ENCODE data around the gene MCTP2.
"Not testable (repeated sequence)": the region's sequence is repeated elsewhere in the genome, so short reads cannot be mapped to it uniquely, and the experiment has no call there.

Gene MCTP2

DNA sequence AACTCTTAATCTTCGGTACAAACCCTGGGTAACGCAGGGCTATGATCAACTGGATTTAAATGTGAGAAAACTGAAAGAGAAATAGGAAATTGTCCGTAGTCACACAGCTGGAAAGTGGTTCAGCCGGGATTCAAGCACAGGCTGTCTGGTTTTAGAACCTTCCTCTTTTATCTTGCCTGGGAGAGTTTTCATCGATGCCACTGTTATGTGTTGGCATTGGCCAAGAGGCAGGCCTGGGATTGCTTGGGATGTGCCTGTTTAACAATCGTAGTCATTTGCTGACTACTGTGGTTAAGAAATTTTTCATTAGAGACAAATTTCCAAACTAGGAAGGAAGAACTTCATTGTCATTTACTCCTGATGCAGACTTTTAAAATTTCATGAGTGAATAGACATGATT is 4.3 kb downstream of the MCTP2 start:
- no peak for DNase-seq

DNA sequence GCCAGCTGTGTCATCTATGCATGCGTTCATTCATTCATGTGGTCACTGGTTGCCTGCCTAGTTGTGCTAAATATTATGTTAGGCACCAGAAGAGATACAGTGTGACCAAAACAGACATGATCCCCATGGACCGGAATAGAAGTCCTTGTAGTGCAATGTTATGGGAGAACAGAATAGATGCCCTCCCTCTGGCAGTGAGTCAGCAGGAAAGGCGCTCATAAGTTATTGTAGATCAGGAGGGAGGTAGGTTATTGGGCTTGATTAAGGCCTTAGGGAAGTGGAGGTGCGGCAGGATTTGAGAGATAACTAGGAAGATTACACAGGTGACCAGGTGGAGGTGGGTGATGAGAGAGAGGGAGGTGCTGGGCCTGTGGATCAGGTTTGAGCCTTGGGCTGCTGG is 5.2 kb downstream of the MCTP2 start:
- no peak for DNase-seq

DNA sequence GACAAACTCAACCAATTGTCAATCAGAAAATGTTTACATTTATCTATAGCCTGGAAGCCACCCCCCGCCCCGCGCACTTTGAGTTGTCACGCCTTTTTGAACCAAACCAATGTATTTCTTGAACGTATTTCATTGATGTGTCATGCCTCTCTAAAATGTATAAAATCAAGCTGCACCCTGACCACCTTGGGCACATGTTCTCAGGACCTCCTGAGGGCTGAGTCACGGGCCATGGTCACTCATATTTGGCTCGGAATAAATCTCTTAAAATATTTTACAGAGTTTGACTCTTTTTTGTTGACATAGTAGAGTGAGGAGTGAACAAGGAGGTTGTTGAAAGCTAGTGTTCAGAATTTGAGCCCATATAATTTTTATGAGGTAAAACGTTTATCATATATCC is 6.5 kb downstream of the MCTP2 start:
- no peak for DNase-seq

DNA sequence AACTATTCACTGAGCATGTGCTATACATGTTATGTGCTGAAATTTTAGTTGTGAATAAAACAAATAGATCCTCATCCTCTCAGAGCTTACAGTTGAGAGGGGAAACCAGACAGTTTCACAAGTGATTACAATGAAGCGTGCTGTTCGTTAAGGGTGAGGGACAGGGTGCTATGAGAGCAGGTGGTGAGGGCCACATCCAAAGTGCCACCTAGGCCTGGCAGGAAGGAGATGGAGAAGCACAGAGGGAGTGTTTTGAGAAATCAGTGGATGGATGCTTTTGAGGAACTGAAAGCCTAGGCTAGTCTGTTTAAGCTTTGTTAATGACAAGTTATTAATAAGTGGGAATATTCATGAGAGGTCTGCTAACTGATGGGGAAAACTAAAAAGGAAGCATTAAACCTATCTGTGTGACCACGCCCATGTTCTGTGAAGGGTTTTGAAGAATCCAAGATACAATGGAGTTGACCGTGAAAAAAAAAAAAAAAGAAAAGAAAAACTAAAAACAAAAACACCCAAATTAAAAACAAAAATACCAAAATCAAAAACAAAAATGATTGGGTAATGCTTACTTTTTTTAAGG is 7.3 kb downstream of the MCTP2 start:
- peak; percentile 41 for DNase-seq

DNA sequence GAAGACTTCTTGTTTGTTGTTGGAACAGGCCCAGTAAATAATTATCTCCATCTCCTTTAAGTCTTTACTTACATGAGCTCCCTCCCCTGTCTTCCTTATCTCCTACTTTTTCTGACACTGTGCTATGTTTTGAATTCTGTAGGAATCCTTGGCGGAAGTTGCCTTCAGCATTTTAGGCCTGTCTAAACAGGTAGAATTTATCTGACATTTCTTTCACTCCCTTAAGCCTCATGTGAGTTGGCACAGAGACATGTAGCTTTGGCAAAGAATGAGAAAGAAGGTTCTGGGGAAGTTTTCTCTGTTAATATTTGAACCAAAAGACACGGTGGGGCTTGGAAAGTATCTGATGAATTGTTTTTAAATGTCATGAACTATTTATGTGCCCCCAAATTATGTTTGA is 8.1 kb downstream of the MCTP2 start:
- DNase-seq = no peak

DNA sequence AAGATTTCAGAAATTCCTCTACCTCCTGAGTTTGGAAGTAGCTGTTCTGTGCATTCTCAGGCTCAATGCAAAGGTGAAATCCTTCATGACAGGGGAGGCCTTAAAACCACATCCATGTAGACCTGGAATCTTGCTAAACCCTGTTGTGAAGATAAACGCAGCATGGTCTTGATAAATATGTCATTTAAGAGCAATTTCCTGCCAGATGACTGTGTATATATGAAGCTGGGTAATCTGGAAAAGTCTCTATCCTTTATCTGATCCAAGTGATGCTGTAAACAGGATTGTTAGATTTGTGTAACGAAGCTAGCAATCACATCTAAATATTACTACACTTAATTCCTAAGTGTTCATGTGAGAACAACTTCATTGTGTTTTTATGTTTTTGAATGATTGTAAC is 9.1 kb downstream of the MCTP2 start:
- DNase-seq = no peak

DNA sequence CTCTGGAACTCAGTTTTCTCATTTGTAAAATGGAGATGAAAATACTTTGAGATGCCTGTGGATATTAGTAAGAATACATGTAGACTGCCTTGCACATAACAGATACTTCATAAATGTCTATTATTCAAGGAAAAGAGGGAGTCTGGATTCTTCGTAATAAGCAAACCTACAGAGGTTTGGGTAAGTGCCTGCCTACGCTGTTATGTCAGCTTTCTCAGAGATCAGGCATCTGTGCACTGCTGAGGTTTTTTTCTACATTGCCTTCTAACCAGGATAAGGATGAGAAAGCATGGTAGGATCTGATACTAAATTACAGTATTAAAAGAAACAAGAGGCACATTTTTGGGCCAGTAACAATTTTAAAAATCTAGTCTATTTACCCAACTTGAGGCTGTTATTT is 10.9 kb downstream of the MCTP2 start:
- DNase-seq = no peak

DNA sequence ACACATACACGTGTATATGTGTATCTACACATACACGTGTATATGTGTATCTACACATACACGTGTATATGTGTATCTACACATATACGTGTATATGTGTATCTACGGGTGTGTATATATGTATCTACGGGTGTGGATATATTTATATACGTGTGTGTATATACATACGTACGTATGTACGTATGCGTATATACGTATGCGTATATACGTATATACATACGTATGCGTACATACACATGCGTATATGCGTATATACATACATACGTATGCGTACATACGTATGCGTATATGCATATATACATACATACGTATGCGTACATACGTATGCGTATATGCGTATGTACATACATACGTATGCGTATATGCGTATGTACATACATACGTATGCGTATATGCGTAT is 11.6 kb downstream of the MCTP2 start:
- not testable (repeated sequence) for DNase-seq

DNA sequence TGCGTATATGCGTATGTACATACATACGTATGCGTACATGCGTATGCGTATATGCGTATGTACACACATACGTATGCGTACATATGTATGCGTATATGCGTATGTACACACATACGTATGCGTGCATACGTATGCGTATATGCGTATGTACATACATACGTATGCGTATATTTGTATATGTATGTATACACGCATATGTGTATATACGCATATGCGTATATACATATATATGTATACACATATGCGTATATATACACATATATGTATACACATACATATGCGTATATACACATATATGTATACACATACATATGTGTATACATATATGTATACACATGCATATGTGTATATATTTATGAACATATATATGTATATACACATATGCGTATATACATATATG is 12.1 kb downstream of the MCTP2 start:
- no peak for DNase-seq

DNA sequence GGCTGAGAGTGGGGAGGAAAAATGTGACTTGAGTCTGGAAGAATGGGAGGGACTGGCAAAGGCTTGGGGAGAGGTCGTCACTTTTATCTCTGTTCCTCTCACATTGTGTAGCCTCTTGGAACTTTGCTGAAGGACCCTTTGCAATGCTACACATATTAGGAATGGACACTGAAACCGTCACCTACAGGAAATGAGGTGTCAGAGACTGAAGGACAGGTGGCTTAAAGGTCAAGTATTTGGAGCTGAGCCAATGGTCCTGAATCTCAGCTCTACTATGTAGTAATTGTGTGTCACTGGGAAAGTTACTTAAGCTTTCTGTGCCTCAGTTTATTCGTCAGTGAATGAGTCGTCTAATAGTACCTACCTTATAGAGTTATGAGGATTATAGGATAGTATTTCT is 14.7 kb downstream of the MCTP2 start:
- DNase-seq = no peak

DNA sequence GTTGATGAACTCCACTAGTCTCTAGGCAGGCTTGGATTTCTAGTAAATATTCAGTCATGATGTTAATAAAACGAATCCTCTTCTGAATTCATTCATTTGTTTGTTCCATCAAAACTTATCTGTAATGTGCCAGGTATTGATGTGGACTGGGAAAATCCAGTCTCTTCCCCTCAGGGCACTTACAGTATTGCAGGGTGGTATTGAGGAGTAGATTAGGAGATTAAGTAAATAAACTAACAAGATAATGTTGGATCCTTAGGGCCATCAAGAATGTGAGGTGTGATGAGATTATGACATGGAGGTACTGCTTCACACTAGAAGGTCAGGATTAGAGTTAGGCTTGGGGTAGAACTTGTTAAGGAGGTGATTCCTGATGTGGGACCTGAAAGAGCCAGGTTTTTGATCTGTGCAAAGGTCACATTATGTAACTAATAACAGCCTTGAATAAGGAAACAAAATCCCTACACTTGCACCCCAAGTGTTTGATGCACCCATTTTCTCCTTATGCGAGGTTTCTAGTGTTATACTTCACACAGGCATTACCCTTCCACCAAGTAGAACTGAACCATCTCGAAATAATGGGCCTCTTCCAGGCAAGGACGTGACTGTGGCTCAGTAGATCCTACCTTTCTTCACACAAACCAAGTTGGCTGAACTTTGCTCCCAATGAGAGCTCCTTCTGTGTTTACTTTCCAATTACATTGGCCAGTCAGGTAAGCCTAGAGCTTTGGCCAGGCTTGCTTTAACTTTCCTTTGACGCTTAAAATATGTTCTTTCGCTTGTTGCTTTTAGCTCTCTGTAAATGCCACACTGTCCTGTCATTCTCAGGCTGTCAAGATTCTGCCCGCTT is 16.7 kb downstream of the MCTP2 start:
- DNase-seq = no peak

DNA sequence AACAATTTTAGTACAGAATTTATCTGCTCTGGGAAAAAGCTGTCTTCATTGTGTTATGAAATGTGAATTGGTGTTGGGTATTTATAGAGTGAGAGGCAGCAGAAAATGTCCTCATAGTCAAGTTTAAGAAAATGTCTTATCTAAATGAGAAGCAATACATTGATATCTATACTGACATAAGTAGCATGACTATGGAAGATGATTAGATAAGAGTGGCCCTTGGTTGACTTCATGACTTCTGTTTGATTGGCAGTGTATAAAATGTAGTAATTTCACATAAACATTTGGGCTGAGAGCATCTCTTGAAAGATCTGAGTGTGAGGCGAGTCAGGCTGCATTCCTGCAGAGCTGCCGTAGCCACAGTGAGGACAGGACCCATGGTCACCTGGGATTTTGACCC is 19.4 kb downstream of the MCTP2 start:
- DNase-seq = no peak

DNA sequence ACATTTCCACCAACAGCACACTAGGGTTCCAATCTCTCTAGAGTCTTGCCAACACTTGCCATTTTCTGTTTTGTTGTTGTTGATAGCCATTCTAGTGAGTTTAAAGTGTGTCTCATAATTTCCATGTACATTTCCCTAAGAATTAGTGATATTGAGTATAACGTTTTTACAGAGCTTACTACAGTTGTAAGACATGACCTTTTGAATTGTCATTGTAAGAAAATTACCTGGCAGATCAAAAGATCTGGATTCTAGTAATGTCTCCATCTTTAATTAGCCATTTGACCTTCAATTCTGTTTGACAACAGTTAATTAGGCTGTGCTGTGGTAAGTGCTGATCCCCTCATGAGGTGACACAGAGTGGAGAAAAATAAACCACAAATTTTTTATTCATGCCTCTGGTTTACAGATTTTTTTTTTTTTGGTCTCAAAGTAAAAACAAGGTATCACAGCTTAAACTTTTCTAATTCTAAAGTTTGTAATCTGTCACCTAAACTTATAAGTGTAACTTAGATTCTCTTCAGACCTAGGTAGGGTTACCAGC is 20.9 kb downstream of the MCTP2 start:
- DNase-seq = no peak

DNA sequence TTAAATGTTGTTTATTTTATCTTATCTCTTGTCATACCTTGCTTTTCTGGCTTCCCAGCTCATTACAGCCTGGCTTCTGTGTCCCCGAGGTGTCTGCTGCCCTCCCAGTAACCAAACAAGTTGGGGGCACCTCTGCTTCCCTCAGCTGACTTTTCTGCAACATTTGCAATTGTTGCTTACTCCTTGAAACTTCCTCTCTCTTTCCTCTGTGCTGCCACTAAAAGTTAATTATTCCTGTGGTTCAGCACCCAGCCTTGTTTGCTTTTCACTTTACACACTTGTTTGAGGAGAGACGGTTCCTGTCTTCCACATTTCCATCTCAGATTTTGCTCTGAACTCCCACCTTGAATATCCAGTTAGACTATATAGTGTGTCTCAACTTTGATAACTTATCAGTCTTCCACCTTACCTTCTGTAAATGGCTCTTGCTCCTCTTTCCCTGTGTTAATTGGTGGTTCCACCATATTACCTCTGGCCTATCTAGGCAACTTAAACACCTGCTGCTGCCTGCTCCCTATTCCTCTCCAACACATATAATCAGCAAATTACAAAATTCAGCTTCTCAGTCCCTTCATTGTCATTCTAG is 21.6 kb downstream of the MCTP2 start:
- DNase-seq = no peak

DNA sequence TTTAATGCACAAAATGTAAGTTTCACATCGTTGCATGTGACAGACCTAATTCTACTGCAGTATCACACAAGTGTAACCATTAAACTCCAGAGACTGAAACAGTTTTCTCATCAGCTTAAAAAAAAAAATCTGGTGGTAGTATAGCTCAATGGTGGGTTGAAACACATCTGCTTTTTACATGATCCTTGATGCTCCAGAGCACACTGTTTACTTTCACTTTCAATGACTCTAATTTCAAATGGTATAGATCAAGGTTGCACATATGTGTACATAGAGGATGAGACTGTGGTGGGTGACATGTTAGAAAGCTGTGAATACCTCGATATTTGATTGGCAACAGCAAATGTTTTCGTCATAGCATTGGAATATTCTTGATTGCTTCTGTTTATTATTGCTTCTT is 22.4 kb downstream of the MCTP2 start:
- DNase-seq = no peak

DNA sequence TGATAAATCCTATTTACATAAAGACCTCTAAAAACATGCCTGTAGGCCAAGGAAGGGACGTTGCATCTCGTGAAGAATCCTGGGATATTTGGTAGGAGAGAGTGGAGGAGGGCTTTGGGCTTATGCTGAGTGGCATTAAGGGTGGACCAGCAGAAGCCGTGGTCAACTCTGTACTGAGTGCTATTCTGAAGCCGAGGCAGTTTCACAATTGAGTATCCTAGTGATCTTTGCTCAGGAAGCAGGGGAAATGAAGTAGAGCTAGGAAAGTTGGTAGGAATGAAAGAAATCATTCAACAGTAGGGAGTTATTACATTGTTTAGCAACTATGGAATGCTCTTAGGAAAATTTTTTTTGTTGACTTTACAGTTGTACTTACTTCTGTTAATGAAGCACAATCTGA is 24.2 kb downstream of the MCTP2 start:
- no peak for DNase-seq

DNA sequence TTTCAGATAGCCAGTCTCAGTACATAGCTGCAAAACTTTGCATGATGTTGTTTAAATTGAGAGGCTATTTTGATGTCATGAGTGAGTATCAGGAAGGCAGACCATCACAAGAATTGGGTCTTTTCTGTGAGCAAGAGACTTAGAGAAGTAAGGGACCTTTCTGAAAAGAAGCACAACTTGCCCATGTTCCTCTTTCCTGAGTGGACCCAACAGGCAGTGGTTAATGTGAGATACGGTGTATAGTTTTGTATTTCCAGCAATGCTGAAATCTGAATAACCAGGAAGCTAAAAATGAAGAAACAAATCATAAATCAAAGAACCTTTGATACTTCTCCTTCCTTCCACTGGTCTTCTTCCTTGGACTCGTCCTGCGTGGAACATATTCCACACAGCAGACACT is 25.1 kb downstream of the MCTP2 start:
- no peak for DNase-seq

DNA sequence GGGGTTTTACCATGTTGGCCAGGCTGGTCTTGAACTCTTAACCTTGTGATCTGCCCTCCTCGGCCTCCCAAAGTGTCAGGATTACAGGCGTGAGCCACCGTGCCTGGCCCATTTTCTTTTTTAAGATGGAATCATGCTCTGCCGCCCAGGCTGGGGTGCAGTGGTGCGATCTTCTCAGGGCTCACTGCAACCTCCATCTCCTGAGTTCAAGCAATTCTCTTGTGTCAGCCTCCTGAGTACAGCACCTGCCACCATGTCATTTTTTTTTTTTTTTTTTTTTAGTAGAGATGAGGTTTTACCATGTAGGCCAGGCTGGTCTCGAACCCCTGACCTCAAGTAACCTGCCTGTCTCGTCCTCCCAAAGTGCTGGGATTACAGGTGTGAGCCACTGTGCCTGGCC is 26.4 kb downstream of the MCTP2 start:
- not testable (repeated sequence) for DNase-seq

DNA sequence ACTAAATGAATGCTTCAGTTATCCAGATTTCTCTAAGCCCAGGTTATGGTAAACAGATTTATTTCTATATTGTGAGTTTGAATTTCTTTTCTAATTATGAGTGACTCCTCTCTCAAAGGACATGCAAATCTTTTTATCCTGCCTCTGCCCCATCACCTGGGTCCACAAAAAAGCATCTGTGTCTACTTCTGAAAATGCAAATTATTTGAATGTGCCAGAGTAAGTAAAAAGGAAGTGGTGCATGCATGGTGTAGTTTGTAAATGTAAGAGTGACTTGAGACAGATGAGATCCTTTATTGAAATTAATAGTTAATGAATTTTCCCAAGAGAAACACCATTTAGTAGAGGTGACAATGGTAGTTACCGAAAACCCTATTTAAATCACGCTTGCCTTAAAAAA is 26.9 kb downstream of the MCTP2 start:
- no peak for DNase-seq

DNA sequence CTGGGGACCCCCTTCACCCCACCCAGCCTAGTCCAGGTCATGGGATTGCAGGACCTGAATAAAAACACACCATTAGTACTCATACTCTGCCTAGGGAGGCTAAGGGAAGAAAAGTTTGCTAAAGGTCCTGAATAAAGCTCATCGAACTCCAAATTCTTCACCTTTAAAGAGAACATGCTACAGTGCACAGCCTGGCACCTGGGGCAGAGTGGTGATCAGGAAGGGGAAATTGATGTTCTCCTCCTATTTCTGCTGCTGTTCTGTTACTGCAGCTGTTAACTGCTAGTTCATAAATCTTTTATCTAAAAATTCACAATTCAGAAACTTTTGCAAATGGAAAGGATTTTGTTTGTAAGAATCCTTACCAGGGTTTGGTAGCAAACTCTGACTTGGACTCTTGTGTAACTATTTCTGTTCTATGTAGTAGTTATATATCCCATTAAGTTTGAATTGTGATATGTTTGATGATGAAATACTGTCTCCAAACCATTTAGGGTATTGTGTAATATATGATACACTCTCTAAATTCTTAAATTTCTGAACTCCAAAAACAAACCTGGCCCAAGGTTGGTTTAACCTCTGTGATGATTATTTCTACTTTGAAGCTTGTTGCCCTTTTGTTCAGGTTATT is 27.9 kb downstream of the MCTP2 start:
- DNase-seq = no peak

DNA sequence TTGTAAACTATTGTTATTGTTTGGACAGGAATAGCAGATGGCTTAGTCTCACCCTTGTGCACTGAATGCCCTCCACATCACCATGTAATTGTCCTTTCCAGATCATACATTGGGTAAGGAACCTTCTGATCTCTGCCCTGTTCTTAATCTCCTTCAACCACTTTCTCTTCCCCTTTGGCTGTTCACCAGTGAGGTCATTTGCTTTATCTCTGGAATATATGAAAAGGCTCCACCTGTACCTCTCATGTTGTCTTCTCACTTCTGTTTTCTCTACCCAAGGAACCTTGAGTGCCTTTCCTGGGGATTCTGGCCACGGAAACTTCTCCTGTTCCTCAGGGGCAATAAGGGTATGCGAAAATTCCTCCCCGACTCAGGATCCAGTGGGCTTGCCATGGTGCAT is 28.5 kb downstream of the MCTP2 start:
- DNase-seq = no peak

DNA sequence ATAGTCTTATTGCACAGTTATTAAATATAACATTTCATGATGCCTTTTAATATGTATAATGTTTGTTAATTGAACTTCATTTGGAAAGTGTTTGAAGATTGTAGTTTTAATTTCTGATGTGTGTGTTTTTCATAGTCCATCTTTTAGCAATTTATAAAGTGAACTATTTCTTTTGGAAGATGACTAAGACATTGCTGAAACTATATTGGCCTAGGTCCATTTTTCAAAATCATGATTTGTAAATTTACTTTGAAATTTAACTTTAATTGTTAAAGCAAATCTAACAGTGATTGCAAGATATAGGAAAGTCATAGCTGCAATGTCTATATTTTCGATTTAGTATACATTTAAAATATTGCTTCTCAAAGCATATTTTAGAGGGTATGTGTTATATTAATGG is 30.8 kb downstream of the MCTP2 start:
- no peak for DNase-seq

DNA sequence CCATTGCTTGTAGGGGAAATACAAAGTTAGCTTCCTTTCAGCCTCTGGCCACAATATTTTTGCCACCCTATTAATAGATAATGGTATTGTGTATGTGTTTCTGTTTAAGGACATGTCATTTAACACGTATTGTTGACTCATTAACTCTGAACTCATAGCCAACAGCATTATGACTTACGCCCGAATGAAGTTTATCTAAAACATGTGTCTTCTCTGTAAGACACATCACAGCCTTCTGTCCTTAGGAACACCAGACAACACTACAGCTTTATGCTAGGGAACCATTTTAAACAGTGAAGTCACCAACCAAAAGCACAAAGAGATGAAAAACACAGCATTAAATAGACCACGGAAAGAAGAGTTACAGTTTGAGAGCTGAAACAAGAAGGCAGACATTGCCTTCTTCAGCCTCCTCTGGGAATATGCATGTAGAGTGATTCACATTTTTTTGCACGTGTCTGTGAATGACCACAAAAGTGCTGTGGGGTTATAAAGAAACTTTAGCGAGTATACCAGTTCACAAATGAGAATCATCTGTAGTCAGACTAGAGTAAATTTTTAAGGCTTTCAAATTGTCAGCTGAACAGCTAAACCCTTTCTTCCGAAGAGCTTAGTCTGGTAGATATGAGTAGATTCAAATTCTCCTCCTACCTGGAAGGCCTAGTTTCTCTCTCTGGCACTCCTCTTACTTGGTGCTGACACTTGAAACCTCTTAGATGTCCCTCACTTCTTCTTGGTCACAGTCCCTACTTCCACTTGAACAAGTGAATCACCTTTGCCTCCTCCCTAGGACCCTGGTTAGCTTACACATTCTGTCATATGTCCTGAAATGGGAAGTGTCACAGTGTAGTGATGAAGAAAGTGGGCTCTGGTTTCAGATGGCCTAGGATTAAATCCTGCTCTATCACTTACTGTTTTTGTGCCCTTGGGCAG is 32.2 kb downstream of the MCTP2 start:
- DNase-seq = no peak

Data from CD4-positive, alpha-beta T cell treated with Interleukin-15 for 1 hour (primary cell).